ENCODE results near the gene COBL.

COBL gene

GRCh38 chr7:51327287-51327717 lies 10.7 kb upstream of the COBL start:
- DNase-seq = no peak

- DNase-seq = no peak
Measured at GRCh38 chr7:51326656-51327286, 10.2 kb upstream of the COBL start.

GRCh38 chr7:51325908-51326307 lies 9.3 kb upstream of the COBL start:
- no peak for DNase-seq

- DNase-seq = no peak
Measured at GRCh38 chr7:51325261-51325676, 8.7 kb upstream of the COBL start.

GRCh38 chr7:51324206-51324898 lies 7.7 kb upstream of the COBL start:
- DNase-seq = no peak

- no peak for DNase-seq
Measured at GRCh38 chr7:51321961-51322515, 5.4 kb upstream of the COBL start.

- no peak for DNase-seq
Measured at GRCh38 chr7:51318886-51319579, 2.4 kb upstream of the COBL start.

- no peak for DNase-seq
Measured at GRCh38 chr7:51318001-51318400, 1.4 kb upstream of the COBL start.

- no peak for DNase-seq
Measured at GRCh38 chr7:51317582-51317910, 937 bp upstream of the COBL start.

GRCh38 chr7:51316262-51316665 lies 345 bp downstream of the COBL start:
- no peak for DNase-seq

GRCh38 chr7:51315393-51316261 lies 982 bp downstream of the COBL start:
- DNase-seq = no peak

- no peak for DNase-seq
Measured at GRCh38 chr7:51314726-51315125, 1.9 kb downstream of the COBL start.

- DNase-seq = no peak
Measured at GRCh38 chr7:51313738-51314425, 2.7 kb downstream of the COBL start.

GRCh38 chr7:51312951-51313737 lies 3.5 kb downstream of the COBL start:
- DNase-seq = no peak

- DNase-seq = no peak
Measured at GRCh38 chr7:51311166-51311565, 5.4 kb downstream of the COBL start.

GRCh38 chr7:51310131-51310583 lies 6.5 kb downstream of the COBL start:
- no peak for DNase-seq

GRCh38 chr7:51309361-51310130 lies 7.1 kb downstream of the COBL start:
- no peak for DNase-seq

GRCh38 chr7:51308696-51309095 lies 7.9 kb downstream of the COBL start:
- DNase-seq = no peak

- no peak for DNase-seq
Measured at GRCh38 chr7:51308265-51308664, 8.3 kb downstream of the COBL start.

GRCh38 chr7:51307651-51308210 lies 8.9 kb downstream of the COBL start:
- DNase-seq = no peak

Measured in NCI-H1417 treated with DMSO at 0.1 percent for 48 hours (cell line).